Measurements from ENCODE around the gene YOD1.

DNA sequence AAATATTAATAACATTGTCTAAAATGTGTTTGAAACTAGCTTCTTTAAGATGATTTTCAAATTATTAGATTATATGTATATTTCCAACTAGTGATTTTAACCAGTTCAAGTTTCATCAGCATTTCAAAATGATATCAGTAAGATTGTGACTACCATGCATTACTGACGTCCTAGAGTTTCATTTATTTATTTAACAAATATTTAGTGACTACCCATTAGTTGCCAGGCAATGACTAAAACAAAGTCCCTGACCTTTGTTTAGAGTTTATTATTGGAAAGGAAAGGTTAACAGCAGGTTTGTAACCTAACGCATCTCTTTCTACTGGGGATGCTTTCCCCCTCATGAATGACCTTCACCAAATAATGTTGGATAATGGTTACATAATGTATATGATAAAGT is 30.1 kb upstream of the YOD1 start:
- TF ChIP-seq CTCF (IDR thresholded peaks at IDR 0.05) (no peak), POLR2A (IDR thresholded peaks at IDR 0.05) (no peak)

All from thyroid gland (tissue), 4 donors.